Loucy (cell line): ENCODE results near the gene BRIP1.

Experiments
- H2AFZ ChIP-seq: fragments of 200-600 bp; sonication (generic); 2 replicates; pipeline ENCODE4 v1.6.0; 2016; ENCODE audit warnings: antibody characterized with exemption, mild to moderate bottlenecking, low read length, moderate library complexity
- H3F3A ChIP-seq: fragments of 200-600 bp; 2 replicates; pipeline ENCODE4 v1.6.0; 2016; ENCODE audit warnings: antibody characterized with exemption, low read depth, mild to moderate bottlenecking
- H3K27me3 ChIP-seq: fragments of 200-600 bp; sonication (generic); 2 replicates; pipeline ENCODE4 v1.6.1; 2014; ENCODE audit warnings: low read length, mild to moderate bottlenecking; ENCODE audit not compliant: insufficient read depth, poor library complexity, severe bottlenecking
- H3K36me3 ChIP-seq: fragments of 200-600 bp; sonication (generic); 2 replicates; pipeline ENCODE4 v1.6.1; 2016; ENCODE audit warnings: low read length; ENCODE audit not compliant: insufficient read depth
- H3K4me1 ChIP-seq: fragments of 200-600 bp; sonication (generic); 2 replicates; pipeline ENCODE4 v1.5.1; 2014; ENCODE audit warnings: low read length, mild to moderate bottlenecking; ENCODE audit not compliant: insufficient read depth, poor library complexity, severe bottlenecking
- H3K4me2 ChIP-seq: fragments of 200-600 bp; sonication (generic); 2 replicates; pipeline ENCODE4 v1.6.0; 2014; ENCODE audit warnings: antibody characterized with exemption, low read length, low read depth, mild to moderate bottlenecking; ENCODE audit not compliant: poor library complexity, severe bottlenecking
- H3K4me3 ChIP-seq: fragments of 200-600 bp; sonication (generic); 2 replicates; pipeline ENCODE4 v1.5.1; 2014; ENCODE audit warnings: low read length, mild to moderate bottlenecking, mixed read lengths; ENCODE audit not compliant: poor library complexity, severe bottlenecking
- H3K79me2 ChIP-seq: fragments of 200-600 bp; sonication (generic); 2 replicates; pipeline ENCODE4 v1.6.1; 2014; ENCODE audit warnings: low read length; ENCODE audit not compliant: insufficient read depth
- H3K9ac ChIP-seq: fragments of 200-600 bp; sonication (generic); 2 replicates; pipeline ENCODE4 v1.6.0; 2014; ENCODE audit warnings: mild to moderate bottlenecking, low read depth, low read length, moderate library complexity; ENCODE audit not compliant: poor library complexity, severe bottlenecking
- H3K9me2 ChIP-seq: fragments of 200-600 bp; sonication (generic); replicated peaks from 2 replicates; pipeline ENCODE4 v1.6.1; 2016; ENCODE audit warnings: low read depth, low read length, mixed read lengths
- H3K9me3 ChIP-seq: fragments of 200-600 bp; sonication (generic); 2 replicates; pipeline ENCODE4 v1.6.1; 2014; ENCODE audit warnings: mild to moderate bottlenecking, antibody characterized with exemption, low read length, low read depth; ENCODE audit not compliant: insufficient read depth
- H4K20me1 ChIP-seq: fragments of 200-600 bp; sonication (generic); 2 replicates; pipeline ENCODE4 v1.6.0; 2014; ENCODE audit warnings: antibody characterized with exemption, low read length, mild to moderate bottlenecking; ENCODE audit not compliant: insufficient read depth, poor library complexity, severe bottlenecking
- EZH2phosphoT487 ChIP-seq: fragments of 200-600 bp; IDR thresholded peaks from 2 replicates; pipeline ENCODE4 v1.6.1; 2018; ENCODE audit warnings: antibody characterized with exemption, mild to moderate bottlenecking, moderate library complexity, borderline replicate concordance
- TF ChIP-seq, protein P1 (sequence below): fragments of 200-600 bp; sonication (generic); conservative IDR thresholded peaks from 2 replicates; pipeline ENCODE4 v1.5.1; 2014; ENCODE audit warnings: mild to moderate bottlenecking, antibody characterized with exemption, low read length

Gene BRIP1

DNA sequence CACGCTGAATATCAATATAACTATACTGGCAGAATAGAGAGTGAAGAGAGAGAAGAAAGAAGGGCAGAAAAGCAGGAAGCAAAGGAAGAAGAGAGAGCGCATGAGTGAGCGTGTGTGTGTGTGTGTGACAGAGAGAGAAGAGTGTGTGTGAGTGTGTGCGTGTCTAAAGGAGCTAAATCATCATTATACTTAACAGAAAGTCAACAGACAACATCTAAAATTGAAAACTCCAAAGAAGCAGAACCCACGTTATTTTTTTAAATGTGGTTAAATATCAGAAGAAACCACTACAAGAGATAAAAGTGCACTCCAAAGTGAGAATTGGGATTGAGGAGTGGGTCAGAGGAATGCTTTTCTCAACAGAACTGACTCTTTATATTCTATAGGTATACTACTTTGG lies 77.2 kb downstream of the BRIP1 start:
- no peak overlapping the region for H3K4me3 ChIP-seq
- H3K4me1 ChIP-seq, result no peaks in the 10 kb centered on the region

DNA sequence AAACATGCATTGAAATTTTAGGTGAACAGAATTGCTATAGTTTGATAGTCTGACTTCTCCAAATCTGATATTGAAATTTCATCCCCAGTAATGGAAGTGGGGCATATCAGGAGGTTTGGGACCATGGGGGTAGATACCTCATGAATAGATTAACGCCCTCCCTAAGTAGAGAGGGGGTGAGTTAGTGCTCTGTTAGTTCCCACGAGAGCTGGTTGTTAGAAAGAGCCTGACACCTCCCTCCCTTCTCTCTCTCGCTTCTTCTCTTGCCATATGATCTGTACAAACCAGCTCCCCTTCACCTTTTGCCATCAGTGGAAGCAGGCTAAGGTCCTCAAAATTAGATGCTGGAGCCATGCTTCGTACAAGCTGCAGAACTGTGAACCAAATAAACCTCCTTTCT lies 78.8 kb downstream of the BRIP1 start:
- H3F3A ChIP-seq, result no peaks in the 10 kb centered on the region
- H3K4me2 ChIP-seq, result no peak overlapping the region
- H2AFZ ChIP-seq, result no peak overlapping the region
- no peaks in the 10 kb centered on the region for H3K27me3 ChIP-seq
- no peaks in the 10 kb centered on the region; the same call in 1 of the 2 replicates for H3K36me3 ChIP-seq
- H3K79me2 ChIP-seq, result no peaks in the 10 kb centered on the region
- TF ChIP-seq, protein P1, sequence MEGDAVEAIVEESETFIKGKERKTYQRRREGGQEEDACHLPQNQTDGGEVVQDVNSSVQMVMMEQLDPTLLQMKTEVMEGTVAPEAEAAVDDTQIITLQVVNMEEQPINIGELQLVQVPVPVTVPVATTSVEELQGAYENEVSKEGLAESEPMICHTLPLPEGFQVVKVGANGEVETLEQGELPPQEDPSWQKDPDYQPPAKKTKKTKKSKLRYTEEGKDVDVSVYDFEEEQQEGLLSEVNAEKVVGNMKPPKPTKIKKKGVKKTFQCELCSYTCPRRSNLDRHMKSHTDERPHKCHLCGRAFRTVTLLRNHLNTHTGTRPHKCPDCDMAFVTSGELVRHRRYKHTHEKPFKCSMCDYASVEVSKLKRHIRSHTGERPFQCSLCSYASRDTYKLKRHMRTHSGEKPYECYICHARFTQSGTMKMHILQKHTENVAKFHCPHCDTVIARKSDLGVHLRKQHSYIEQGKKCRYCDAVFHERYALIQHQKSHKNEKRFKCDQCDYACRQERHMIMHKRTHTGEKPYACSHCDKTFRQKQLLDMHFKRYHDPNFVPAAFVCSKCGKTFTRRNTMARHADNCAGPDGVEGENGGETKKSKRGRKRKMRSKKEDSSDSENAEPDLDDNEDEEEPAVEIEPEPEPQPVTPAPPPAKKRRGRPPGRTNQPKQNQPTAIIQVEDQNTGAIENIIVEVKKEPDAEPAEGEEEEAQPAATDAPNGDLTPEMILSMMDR, result no peak
- TF ChIP-seq EZH2phosphoT487, result no peak
- no peak overlapping the region for H3K9ac ChIP-seq
- H3K4me3 ChIP-seq, result no peak overlapping the region
- H3K9me2 ChIP-seq, result no peaks in the 10 kb centered on the region
- H4K20me1 ChIP-seq, result no peaks in the 10 kb centered on the region
- H3K4me1 ChIP-seq, result no peaks in the 10 kb centered on the region
- H3K9me3 ChIP-seq, result no peaks in the 10 kb centered on the region

More for the DNA sequence above, 77.2 kb downstream of the BRIP1 start:
- no peaks in the 10 kb centered on the region for H3K27me3 ChIP-seq
- H3K9ac ChIP-seq, result no peak overlapping the region
- H3K4me2 ChIP-seq, result no peak overlapping the region
- H3F3A ChIP-seq, result no peaks in the 10 kb centered on the region
- no peak overlapping the region for H2AFZ ChIP-seq
- H3K9me3 ChIP-seq, result no peaks in the 10 kb centered on the region
- no peaks in the 10 kb centered on the region for H4K20me1 ChIP-seq
- no peaks in the 10 kb centered on the region for H3K9me2 ChIP-seq
- TF ChIP-seq, protein P1, result no peak
- no peak for TF ChIP-seq EZH2phosphoT487
- no peaks in the 10 kb centered on the region for H3K79me2 ChIP-seq
- H3K36me3 ChIP-seq, result no peaks in the 10 kb centered on the region; the same call in 1 of the 2 replicates

DNA sequence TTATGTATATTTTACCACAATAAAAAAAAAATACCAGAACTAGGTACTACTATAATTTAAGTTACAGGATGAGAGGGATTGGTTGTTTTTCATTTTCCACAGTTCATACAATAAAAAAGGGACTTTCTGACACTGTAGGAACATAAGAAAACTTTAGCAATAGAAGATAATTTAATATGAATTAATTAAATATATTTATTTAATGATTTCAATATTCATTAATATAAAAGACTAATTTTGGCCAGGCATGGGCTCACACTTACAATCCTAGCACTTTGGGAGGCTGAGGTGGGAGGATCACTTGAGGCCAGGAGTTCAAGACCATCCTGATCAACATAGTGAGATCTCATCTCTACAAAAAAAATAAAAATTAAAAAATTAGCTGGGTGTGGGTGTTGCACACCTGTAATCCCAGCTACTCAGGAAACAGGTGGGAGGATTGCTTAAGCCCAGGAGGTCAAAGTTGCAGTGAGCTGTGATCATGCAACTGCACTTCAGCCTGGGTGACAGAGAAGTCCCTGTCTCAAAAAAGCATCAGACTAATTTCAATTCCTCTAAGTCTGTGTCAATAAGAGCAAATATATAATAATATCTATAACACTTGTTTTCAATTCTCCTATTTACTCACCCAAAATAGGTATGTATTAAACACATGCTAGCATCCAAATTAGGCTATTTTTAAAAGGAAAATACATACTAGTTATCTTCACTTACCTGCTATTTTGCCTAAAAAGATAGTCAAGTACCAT lies 79.6 kb downstream of the BRIP1 start:
- no peak overlapping the region for H3K9ac ChIP-seq
- no peak overlapping the region for H3K4me3 ChIP-seq
- H3K27me3 ChIP-seq, result no peaks in the 10 kb centered on the region
- H3K36me3 ChIP-seq, result no peaks in the 10 kb centered on the region; the same call in 1 of the 2 replicates
- no peaks in the 10 kb centered on the region for H3K4me1 ChIP-seq
- H3K9me3 ChIP-seq, result no peaks in the 10 kb centered on the region
- H3K79me2 ChIP-seq, result no peaks in the 10 kb centered on the region
- H3K4me2 ChIP-seq, result no peak overlapping the region
- no peaks in the 10 kb centered on the region for H3K9me2 ChIP-seq
- no peaks in the 10 kb centered on the region for H4K20me1 ChIP-seq
- no peak overlapping the region for H2AFZ ChIP-seq
- TF ChIP-seq, protein P1, result no peak
- no peak for TF ChIP-seq EZH2phosphoT487
- H3F3A ChIP-seq, result no peaks in the 10 kb centered on the region
